Stimulated activated CD4-positive, alpha-beta T cell treated with anti-CD3 and anti-CD28 coated beads, Interleukin-15, amount 100 ng/mL, for 24 hours (primary cell): ENCODE data around the gene TIGAR.

ENCODE experiments used
- DNase-seq: peaks from one replicate; pipeline ENCODE4 v3.0.0-alpha.2; 2020

TIGAR gene

GRCh38 chr12:4308334-4308950, 12.6 kb upstream of the TIGAR start:
- no peak for DNase-seq

- no peak for DNase-seq
Observed at GRCh38 chr12:4311776-4312175, 9.2 kb upstream of the TIGAR start.

- no peak for DNase-seq
Observed at GRCh38 chr12:4312251-4312650, 8.8 kb upstream of the TIGAR start.

GRCh38 chr12:4320497-4320852, 538 bp upstream of the TIGAR start:
- no peak for DNase-seq

- no peak for DNase-seq
Observed at GRCh38 chr12:4322726-4323125, 1.7 kb downstream of the TIGAR start.

- no peak for DNase-seq
Observed at GRCh38 chr12:4323396-4323795, 2.4 kb downstream of the TIGAR start.

- DNase-seq = no peak
Observed at GRCh38 chr12:4324366-4324765, 3.4 kb downstream of the TIGAR start.

- no peak for DNase-seq
Observed at GRCh38 chr12:4325966-4326365, 5.0 kb downstream of the TIGAR start.

- DNase-seq = no peak
Observed at GRCh38 chr12:4327293-4327692, 6.3 kb downstream of the TIGAR start.

- no peak for DNase-seq
Observed at GRCh38 chr12:4330203-4330602, 9.2 kb downstream of the TIGAR start.

- DNase-seq = no peak
Observed at GRCh38 chr12:4331221-4331620, 10.2 kb downstream of the TIGAR start.

- no peak for DNase-seq
Observed at GRCh38 chr12:4331842-4332241, 10.8 kb downstream of the TIGAR start.

GRCh38 chr12:4346931-4347330, 25.9 kb downstream of the TIGAR start:
- no peak for DNase-seq

GRCh38 chr12:4353785-4354208, 32.8 kb downstream of the TIGAR start:
- peak; percentile 37 for DNase-seq

GRCh38 chr12:4355156-4356040, 34.4 kb downstream of the TIGAR start:
- DNase-seq = no peak

- DNase-seq = peak; percentile 71
Observed at GRCh38 chr12:4356041-4356327, 35.0 kb downstream of the TIGAR start.

- no peak for DNase-seq
Observed at GRCh38 chr12:4366090-4366489, 45.1 kb downstream of the TIGAR start.

GRCh38 chr12:4369548-4369947, 48.5 kb downstream of the TIGAR start:
- no peak for DNase-seq

- DNase-seq = no peak
Observed at GRCh38 chr12:4370265-4370664, 49.3 kb downstream of the TIGAR start.

GRCh38 chr12:4372653-4373052, 51.6 kb downstream of the TIGAR start:
- DNase-seq = no peak

GRCh38 chr12:4375449-4375848, 54.4 kb downstream of the TIGAR start:
- no peak for DNase-seq

GRCh38 chr12:4378772-4379171, 57.8 kb downstream of the TIGAR start:
- DNase-seq = no peak

GRCh38 chr12:4379405-4379804, 58.4 kb downstream of the TIGAR start, which contains the start of gene FGF23:
TSS of gene FGF23 (minus strand) at chr12:4379712. CDS start at chr12:4379582, 130 bp downstream.
- DNase-seq = no peak

GRCh38 chr12:4380332-4380731, 59.3 kb downstream of the TIGAR start:
- DNase-seq = no peak
